Left ventricle myocardium inferior (tissue), 1 donor: ENCODE results near the gene PSTPIP1. TPM values are rescaled to one million over a fixed set of nuclear protein-coding genes. Genes with fewer than 3 reads are reported as not detected.

ENCODE experiments used
- DNase-seq: peaks from one replicate; pipeline ENCODE4 v3.0.0-alpha.2; 2020
- H3K27ac ChIP-seq: fragments of 200-600 bp; replicated peaks from 2 replicates; pipeline ENCODE4 v1.8.0; 2021
- H3K27me3 ChIP-seq: fragments of 200-600 bp; 2 replicates; pipeline ENCODE4 v1.8.0; 2021; ENCODE audit warnings: low read depth
- H3K36me3 ChIP-seq: fragments of 200-600 bp; 2 replicates; pipeline ENCODE4 v1.8.0; 2021
- H3K4me1 ChIP-seq: fragments of 200-600 bp; 2 replicates; pipeline ENCODE4 v1.8.0; 2021
- H3K4me3 ChIP-seq: fragments of 200-600 bp; 2 replicates; pipeline ENCODE4 v1.8.0; 2021; ENCODE audit warnings: mild to moderate bottlenecking, moderate library complexity
- H3K9me3 ChIP-seq: fragments of 200-600 bp; replicated peaks from 2 replicates; pipeline ENCODE4 v1.8.0; 2021
- intact Hi-C: fragments of 100-400 bp; cut with micrococcal nuclease; formaldehyde crosslinking; loops from one replicate; pipeline ENCODE4 v1.11.0; 2022
- total RNA-seq: library from RNA; stranded (reverse); fragmentation: NEBNext Ultra II Directional; extraction: Animal tissue kit (Norgen Biotek cat#: 25700); gene quantifications from one replicate; pipeline ENCODE4 v1.2.1, GENCODE V29; 2021
- TF ChIP-seq, protein P1 (sequence below): fragments of 200-600 bp; IDR thresholded peaks from 2 replicates; pipeline ENCODE4 v1.8.0; 2021; ENCODE audit warnings: antibody characterized with exemption, mild to moderate bottlenecking, borderline replicate concordance
- donor health status: DM: no; HTN: yes; CAD: no; lungs with severe emphysema.

PSTPIP1 gene
- total RNA-seq, 1 donor from 2014 or later = 3.5 TPM

DNA sequence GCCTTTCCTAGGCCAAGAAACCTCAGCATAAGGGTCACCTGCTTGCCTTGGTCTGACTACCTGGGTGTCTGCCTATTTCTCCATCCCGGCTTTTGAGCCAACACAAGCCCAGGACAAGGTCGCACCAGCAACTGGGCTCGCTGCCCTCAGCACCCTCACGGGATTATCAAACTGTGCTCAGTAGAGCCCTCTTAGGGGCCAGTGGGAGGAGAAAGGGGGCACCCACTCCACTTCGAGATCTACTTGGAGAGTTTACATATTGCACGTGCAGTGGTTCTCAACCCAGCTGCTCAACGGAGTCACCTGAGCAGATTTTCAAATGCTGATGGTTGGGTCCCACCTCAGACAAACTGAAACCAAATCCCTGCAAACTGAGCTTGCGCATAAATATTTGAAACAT lies 44.9 kb downstream of the PSTPIP1 start:
- H3K4me1 ChIP-seq = peaks cover 22% of the 10 kb centered on the region
- TF ChIP-seq, protein P1, sequence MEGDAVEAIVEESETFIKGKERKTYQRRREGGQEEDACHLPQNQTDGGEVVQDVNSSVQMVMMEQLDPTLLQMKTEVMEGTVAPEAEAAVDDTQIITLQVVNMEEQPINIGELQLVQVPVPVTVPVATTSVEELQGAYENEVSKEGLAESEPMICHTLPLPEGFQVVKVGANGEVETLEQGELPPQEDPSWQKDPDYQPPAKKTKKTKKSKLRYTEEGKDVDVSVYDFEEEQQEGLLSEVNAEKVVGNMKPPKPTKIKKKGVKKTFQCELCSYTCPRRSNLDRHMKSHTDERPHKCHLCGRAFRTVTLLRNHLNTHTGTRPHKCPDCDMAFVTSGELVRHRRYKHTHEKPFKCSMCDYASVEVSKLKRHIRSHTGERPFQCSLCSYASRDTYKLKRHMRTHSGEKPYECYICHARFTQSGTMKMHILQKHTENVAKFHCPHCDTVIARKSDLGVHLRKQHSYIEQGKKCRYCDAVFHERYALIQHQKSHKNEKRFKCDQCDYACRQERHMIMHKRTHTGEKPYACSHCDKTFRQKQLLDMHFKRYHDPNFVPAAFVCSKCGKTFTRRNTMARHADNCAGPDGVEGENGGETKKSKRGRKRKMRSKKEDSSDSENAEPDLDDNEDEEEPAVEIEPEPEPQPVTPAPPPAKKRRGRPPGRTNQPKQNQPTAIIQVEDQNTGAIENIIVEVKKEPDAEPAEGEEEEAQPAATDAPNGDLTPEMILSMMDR = no peak
- H3K36me3 ChIP-seq = peaks cover 17% of the 10 kb centered on the region
- H3K4me3 ChIP-seq = no peak overlapping the region
- H3K27me3 ChIP-seq = no peaks in the 10 kb centered on the region
- peak; percentile 14 for DNase-seq
- H3K9me3 ChIP-seq = no peaks in the 10 kb centered on the region
- no peak overlapping the region for H3K27ac ChIP-seq
- intact Hi-C loops = no loop called here

DNA sequence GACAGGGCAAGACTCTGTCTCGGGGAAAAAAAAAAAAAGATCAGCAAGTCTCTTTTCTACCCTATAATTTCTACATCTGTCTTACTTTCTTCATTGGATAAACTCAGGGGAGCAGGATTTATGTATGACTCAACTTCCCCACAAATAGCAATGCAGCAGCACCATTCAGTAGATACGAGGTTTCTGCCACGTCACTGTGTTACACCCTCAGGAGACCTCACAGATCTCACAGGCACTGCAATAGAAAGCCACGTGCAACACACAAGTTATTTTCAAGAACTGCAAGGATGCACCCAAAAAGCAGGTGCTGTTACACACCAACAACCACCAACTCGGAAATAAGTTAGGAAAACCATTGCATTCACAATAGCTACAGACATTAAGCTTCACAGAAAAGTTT lies 45.7 kb downstream of the PSTPIP1 start:
- Histone ChIP-seq H3K27me3 (no peaks in the 10 kb centered on the region), H3K9me3 (no peaks in the 10 kb centered on the region), H3K27ac (no peak overlapping the region), H3K4me1 (peaks cover 26% of the 10 kb centered on the region), H3K36me3 (peaks cover 17% of the 10 kb centered on the region), H3K4me3 (no peak overlapping the region)
- intact Hi-C loops = no loop called here
- no peak for DNase-seq
- TF ChIP-seq, protein P1 = no peak

DNA sequence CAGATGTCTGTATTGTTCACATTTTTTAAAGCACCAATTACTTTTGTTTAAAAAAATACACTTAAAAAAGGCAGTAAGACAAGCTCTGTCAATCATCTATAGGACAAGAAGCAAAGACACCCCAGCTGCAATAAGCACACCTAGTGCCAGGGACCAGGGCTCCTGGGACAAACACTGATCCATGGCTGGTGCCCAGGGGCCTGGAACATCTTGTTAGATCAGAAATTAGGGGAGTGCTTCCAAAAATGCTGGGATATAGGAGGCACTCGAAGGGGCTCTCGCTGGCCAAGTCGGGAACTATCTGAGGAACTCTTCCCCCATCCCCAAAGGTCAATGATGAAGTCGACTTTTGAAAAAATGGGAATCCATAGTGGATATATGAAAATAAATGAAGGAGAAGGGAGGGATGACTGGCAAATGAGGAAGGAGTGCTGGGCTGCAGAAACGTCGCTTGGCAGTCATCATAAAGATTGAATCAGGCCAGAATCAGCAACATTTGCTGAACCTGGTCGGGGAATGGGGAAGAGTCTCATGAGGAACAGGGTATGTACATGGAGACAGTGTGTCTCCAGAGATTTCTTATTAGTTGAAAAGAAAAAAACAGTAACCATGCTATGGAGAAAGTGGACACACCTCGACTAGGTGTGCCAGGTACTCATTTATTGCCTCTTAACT lies 47.5 kb downstream of the PSTPIP1 start:
- no peaks in the 10 kb centered on the region for H3K9me3 ChIP-seq
- peaks cover 31% of the 10 kb centered on the region for H3K36me3 ChIP-seq
- H3K4me1 ChIP-seq = peaks cover 26% of the 10 kb centered on the region
- no peak overlapping the region for H3K27ac ChIP-seq
- no peak overlapping the region for H3K4me3 ChIP-seq
- no peaks in the 10 kb centered on the region for H3K27me3 ChIP-seq
- intact Hi-C loops = no loop called here
- TF ChIP-seq, protein P1 = no peak
- DNase-seq = no peak

DNA sequence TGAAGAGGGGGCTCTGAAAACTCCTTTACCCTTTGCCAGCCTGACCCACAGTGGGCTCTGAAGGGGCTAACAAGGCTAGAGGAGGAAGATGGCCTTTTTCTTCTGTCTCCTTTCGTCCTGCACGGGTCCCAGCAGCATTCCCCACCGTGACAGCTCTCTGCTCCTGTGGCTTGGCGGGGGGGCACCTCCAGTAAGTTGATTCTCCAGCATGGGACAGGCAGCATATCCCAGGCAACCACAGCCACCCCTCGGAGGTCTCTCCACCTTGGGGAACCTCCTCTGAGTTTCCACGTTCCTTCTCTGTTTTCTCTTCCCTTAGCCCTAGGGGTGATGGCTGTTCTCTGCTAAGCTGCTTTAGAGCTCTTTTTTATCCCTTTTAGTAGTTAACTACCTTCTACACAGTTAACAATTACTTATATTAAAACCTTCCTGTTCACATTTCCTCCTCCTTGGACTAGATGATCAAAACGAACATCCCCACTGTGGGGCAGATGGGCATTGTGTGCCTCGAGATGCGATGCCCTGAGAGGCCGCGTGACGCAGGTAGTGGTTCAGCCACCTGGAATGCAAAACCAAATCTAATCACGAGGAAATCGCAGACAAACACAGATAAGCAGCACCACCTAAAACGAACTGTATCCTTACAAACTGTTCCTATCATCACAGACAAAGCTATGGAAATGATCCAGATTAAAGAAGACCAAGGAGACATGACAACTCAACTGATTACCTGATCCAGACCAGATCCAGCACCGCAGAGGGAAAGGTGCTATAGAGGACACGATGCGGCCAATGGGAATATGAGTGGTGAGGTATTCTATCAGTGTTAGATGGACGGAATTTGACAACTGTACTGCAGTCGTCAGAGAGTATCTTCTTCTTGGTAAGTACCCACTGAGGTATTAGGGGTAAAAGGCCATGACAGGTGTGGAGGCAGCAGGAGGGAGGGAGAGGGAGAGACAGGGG lies 48.3 kb downstream of the PSTPIP1 start:
- Histone ChIP-seq H3K27ac (no peak overlapping the region), H3K9me3 (no peaks in the 10 kb centered on the region), H3K36me3 (peaks cover 31% of the 10 kb centered on the region), H3K27me3 (no peaks in the 10 kb centered on the region), H3K4me3 (no peak overlapping the region), H3K4me1 (peaks cover 26% of the 10 kb centered on the region)
- no peak for DNase-seq
- TF ChIP-seq, protein P1 = no peak
- intact Hi-C loops = no loop called here

DNA sequence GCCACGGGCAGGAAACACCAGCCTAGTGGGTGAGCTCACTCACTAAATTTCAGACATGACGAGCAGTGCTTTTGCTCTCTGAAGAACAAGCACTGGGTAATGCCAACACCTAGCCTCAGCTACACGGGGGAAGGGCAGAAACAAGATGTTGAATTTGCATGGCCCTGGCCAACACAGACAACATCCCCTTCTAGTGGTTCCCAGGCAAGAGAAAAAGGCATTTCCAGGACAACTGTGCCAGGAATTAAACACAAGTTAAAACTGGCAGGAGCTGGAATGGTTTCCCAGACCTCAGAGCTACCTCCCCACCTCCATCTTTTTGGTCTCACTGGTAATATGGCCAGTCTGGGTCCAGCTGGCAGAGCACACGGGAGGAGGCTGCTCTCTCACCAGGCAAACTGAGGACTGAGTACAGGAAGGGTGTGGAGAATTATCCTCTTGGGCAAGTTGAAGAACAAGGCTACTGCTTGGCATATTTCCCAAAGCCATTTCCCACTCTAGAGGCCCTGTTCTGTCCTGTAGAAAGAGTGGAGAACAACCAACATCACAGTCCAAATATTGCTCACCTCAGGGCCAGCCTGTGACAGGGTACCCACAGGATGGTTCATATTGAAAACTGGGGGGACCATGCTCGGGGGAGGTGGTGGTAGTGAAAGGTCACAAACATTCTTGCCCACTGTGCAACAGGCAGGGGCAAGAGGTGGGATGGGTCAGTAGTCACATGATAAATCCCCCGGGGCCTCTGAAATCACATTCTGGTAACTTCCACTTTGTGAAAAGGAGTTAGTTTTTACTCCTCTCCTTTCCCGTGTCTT lies 49.5 kb downstream of the PSTPIP1 start:
- Histone ChIP-seq H3K4me3 (no peak overlapping the region), H3K36me3 (peaks cover 31% of the 10 kb centered on the region)

More for the DNA sequence above, 49.5 kb downstream of the PSTPIP1 start:
- Histone ChIP-seq H3K4me1 (peaks cover 23% of the 10 kb centered on the region), H3K27ac (no peak overlapping the region), H3K27me3 (no peaks in the 10 kb centered on the region), H3K9me3 (no peaks in the 10 kb centered on the region)
- DNase-seq = no peak
- intact Hi-C loops = no loop called here
- TF ChIP-seq, protein P1 = no peak
